ENCODE data around the gene SPEG. TPM values are rescaled to one million over a fixed set of nuclear protein-coding genes. Genes with fewer than 3 reads are reported as not detected.

SPEG gene
- total RNA-seq, 1 donor from 2014 or later = 10.8 TPM

DNA sequence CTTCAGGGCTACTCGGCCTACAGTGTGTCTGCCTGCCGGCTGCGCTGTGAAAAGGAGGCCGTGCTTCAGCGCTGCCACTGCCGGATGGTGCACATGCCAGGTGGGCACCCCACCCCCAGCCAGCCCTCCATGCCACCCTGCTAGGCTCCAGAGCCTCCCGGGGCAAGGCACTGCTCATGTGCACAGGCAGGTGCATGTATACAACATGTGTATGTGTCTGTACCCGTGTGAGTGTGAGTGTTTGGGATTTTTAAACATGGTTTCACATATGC is 97.7 kb downstream of the SPEG start:
- no peak for DNase-seq (ENCODE audit: low read depth)

DNA sequence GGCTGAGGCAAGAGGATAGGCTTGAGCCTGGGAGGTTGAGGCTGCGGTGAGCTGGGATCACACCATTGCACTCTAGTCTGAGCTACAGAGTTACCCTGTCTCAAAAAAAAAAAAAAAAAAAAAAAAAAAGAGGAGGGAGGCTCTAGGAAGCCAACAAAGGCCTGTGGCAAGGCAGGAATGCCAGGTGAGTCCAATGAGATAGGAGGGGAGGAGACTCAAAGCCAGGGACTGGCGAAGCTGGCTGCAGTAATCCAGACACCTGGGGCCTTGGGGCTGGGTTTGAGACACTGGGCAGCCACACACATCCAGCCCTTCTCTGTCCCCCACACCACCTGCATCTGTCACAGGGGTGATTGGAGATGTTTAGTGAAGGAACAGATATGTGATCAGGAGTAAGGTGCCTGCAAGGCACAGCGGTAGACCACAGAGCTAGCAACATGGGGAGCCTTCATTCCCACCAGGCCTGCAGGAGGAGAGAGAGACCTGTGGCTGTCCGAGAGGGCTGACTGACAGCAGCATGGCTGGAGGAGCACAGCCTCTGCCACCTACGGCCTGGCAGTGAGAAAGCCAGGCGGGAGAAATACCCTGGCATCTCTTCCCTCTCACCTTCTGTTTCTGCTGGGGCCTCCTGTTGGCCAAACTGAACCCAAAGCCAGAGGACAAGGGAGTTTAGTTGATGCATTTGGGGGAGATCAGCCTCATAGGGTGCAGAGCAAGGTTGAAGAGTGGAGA is 99.5 kb downstream of the SPEG start:
- DNase-seq (ENCODE audit: low read depth) = no peak

DNA sequence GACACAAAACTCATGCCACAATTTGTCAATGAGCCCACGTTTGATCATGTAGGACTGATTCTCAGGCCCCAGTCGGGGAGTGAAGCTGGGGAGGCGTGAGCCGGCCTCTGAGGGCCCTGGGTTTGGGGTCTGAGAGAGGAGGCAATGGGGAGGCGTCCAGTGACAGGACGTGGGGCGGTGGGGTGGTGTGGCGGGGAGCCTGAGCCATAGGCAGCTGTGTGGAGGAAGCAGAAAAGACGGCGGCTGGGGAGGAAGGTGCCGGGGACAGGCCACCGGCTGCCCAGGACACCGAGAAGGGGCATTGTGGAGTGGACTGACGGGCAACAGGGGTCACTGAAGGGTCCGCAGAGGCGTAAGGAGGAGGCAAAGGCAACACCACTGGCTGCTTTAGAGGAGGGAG is 101.8 kb downstream of the SPEG start:
- DNase-seq (ENCODE audit: low read depth) = no peak

DNA sequence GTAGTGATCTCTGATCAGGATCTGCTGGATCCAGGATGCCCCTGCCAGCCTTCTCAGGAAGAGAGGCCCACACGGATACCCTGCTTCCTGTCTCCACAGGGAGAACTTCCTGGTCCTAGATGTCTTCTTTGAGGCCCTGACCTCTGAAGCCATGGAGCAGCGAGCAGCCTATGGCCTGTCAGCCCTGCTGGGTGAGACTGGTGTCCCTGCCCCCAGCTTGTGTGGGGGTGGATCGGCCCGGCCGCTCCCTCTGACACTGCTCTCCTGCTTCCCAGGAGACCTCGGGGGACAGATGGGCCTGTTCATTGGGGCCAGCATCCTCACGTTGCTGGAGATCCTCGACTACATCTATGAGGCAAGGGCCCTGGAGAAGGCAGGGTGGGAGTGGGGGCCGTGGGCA is 102.3 kb downstream of the SPEG start:
- DNase-seq (ENCODE audit: low read depth) = no peak

DNA sequence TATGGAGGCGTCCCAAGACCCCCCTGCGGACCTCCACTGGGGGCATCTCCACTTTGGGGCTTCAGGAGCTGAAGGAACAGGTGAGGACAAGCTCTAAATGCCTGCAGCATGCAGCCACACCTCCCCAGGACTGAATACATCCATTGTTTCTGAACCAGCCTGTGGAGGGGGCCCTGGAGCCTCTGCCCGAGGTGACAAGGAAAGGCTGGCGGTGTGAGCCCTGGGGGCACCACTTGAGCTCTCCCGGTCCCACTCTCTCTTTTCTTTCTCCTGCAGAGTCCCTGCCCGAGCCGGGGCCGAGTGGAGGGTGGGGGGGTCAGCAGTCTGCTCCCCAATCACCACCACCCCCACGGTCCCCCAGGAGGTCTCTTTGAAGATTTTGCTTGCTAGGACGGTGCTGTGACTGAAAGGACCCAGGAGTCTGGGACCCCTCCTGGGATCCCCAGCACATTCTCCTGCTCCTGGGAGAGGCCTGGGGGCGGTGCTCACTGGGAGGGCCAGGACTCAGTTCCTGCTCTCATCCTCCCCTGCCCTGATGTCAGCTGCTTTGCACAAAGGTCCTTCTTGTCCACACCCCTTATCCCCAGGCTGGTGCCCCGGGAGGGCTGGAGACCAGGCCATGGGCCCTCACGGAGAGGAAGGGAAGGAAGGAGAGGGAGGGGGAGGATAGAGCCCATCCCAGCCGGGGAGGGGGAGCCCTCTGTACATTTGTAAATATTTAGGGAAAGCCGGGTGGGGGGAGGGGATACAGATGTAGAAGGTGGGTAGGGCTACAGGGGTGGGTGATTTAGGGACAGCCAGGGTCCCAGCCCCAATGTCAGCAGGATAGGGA is 103.2 kb downstream of the SPEG start:
- no peak for DNase-seq (ENCODE audit: low read depth)

DNA sequence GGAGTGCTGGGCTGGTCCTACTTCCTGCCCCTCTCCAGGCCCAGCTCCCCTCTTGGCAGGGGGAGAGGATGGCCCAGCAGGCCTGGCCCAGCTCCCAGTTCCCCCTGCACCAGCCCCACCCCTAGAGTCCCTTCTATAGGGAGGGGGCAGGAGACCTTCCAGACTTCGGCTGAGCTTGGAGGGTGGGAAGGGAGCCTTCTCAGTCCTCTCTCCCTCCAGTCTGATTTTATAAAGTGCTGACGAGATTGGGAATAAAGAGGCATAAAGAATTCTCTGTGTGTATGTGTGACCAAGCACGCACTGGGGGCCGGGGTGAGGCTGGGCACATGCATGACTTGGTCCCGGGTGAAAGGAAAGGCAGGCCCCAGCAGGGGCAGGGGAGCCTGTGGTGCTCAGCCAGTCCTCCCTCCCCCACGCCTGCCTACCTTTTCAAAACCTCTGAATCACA is 103.9 kb downstream of the SPEG start:
- DNase-seq (ENCODE audit: low read depth) = no peak

DNA sequence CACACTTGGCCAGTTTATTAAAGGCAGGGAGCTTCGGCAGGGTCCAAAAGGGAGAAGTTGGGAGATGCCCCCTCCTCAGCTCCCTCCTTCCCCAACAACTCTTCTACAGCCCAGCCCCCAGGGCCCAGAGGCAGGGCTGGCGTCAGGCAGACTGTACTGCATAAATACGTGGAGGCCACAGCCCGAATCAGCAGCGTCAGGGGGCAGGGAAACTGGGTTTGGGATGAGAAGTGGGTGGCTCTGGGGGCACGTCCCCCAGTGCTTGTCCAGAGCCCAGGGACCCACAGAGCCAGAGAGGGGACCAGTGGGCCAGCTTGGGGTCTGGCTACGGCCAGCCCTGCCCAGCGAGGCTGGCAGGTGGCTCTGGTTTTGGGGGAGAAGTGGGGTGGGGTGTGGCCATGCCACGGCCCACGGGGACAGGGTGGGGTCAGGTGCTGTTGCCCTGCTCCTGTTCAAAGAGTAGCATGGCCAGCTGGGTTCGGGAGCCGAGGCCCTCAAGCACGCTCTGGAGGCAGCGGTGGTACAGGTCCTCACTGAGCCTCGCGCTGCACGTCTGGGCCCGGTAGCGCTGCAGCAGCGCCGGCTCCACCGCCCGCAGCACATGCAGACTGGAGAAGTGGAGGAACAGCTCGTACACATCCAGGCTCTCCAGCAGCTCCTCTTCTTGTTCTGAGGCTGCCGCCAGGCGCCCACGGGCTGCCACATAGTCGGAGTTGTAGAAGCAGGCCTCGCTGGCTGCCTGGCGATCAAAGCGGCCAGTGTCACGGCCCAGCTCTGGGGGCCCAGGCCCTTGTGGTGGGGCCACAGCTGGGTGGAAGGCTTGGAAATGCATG is 104.5 kb downstream of the SPEG start:
- DNase-seq (ENCODE audit: low read depth) = no peak

DNA sequence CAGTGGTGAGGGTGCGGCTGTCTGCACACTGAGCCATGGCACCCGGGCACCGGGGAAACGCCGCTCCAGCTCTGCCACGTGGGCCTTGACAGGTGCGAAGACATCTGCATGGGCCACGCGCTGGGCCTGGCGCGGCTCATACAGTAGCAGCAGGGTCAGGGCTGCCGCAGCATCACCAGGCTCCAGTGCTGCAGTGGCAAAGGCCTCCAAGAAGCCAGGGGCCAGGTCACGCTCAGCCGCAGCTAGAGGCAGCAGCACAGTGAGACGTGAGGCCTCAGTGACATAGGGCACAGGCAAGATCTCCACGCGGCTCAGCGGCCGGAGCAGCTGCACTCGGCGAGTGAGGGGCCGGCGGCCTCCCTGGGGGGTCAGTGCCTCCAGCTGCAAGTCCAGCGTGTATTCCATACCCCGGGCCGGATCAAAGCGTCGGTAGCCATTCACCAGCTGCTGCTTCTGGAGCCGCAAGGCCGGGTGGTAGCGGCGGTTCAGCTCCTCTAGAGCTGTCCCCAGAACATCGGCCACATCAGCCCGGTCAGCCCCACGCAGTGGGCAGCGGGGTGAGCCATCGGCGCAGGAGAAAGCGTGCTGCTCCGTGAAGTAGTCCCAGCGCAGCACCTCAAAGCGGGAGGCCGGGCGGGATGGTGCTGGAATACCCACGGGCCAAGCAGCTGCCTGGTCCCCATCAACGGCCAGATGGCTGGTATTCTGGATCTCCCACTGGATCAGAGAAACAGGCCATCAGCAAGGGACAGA is 105.5 kb downstream of the SPEG start:
- DNase-seq (ENCODE audit: low read depth) = no peak

DNA sequence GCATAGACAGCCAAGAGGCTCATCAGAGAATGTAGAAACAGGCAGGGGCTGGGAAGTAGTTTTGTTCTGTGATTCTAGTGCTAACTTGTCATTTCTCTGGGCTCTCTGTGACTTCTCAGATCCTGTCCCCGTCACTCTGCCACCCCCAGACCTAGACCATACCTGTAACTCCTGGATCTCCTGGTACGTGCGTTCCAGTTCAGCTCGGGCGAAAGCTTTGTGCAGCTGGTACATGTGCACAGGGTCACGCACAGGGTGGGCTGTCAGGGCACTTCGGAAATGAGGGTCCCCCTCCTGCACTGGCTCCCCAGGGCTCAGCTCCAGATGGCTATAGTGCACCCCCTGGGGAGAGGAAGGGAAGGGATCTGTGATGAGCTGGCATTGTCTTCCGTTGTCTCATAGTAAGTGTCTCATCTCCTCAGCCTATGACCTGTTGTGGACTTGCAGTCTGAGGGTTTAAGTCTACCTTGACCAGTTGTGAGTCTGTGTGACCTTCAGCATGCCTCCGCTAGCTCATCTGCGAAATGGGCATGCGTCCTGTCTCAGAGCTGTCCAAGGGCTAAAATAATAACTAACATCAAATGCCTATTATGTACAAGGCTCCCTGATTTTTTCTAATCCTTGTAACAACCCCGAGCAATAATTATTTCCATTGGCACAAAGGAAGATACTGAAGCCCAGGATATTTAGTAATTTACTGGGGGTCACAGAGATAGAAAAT is 106.3 kb downstream of the SPEG start:
- DNase-seq (ENCODE audit: low read depth) = no peak

DNA sequence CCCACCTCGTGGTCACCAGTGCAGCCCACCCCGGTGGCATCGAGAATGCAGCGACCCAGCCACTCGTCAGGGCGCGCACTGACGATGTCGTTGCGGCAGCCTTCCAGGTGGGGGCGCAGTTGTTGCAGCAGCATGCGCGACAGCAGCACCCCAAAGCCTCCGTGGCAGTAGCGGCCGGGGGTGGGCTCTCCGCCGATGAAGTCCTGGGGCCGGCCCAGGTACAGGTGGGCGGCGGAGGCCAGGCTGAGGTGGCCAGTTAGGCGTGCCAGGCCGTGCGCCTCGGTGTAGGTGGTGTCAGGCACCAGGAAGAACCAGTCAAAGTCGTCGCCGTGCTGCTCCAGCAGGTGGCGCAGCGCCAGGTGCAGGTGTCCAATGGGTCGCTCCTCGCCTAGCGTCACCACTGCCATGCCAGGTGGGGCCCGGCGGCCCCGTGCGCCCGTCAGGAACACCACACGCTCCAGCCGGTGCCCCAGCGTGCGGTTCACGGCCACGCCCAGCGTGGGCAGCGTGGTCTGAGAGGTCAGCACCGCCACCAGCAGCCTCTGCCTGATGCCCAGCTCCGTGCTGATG is 107.1 kb downstream of the SPEG start:
- peak; percentile 55 for DNase-seq (ENCODE audit: low read depth)

DNA sequence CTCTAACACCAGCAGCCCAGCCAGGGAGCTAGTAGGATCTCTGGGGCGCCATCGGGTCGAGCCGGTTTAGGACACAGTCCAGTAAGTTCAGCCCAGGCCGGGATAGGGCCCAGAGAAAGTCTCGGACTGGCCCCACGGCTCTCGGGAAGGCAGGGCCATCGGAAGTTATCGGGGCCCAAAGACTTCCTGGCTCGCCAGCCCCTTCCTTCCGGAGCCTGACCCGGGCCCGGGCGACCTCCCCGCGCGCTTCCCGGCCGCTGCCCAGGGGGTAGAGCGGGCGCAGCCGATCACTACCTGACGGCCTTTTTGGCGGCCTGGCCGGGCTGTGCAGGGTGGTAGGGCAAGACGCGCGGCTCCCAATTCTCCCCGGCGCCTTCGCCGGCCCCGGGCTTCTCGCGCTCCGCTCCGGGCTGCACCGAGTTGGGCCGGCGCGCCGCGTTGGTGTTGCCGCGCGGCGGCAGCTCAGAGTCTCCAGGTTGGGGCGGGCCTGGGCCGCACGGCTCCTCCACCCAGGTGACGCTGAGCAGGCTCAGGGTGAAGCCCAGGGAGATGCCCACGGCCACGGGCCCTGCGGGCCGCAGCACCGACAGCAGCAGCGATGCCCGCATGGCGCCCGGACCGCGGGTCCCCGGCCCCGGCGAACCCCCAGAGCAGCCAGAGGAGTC is 108.4 kb downstream of the SPEG start:
- no peak for DNase-seq (ENCODE audit: low read depth)

DNA sequence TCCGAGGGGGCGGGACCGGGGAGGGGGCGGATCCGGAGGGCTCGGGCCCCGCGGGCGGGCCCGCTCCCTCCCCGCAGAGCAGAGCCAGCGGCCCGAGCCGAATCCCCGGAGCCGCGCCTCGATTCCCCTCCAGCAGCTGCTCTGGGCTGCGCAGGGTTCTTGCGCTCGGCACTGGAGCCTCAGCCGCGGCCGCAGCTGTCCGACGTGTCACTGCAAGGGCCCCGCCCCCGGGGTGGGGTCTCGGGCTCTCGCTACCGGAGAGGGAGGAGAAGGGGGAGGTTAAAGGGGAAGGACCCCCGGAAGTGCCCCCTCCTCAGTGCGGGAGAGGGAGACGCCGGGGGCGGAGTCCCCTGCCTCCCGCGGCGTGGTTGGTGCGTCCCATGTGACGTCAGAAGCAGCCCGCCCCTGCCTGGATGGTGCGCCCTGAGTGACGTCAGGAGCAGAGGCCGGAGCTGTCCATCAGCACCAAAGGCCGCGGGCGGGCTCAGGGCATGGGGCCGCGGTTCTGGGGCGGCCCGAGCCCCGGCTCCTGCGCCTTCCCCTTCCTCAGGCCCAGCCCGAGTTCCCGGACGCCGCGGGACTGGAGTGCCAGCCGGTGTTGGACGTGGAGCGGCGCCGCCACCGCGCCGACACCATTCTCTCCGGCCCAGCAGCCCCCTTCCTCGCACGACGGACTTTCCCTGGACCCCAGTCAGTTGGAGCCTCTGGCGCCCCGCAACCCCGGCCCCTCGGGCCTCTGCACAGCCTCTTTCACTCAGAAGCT is 109.1 kb downstream of the SPEG start, which contains the start of the genes CHPF and TMEM198:
Gene CHPF, minus strand, starts transcription at position 214 of the 763 bp plus-strand sequence. CDS start 271 bp downstream, outside the sequence.
Gene TMEM198, plus strand, starts transcription at position 433 of the 763 bp plus-strand sequence. CDS start 700 bp downstream, outside the sequence.
- DNase-seq (ENCODE audit: low read depth) = peak; percentile 92

DNA sequence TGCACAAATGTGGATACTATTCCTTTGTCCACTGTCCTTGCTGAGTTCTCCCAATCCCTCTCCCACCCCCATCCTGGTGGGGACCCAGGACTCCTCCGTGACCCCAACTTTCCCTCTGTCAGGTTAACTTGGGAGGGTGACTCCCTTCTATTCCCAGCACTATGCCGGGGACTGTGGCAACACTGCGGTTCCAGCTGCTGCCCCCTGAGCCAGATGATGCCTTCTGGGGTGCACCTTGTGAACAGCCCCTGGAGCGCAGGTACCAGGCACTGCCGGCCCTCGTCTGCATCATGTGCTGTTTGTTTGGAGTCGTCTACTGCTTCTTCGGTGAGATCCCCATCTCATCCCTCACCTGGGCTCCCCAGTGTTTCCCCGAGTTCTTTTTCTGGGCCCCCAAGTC is 109.9 kb downstream of the SPEG start:
- DNase-seq (ENCODE audit: low read depth) = no peak

DNA sequence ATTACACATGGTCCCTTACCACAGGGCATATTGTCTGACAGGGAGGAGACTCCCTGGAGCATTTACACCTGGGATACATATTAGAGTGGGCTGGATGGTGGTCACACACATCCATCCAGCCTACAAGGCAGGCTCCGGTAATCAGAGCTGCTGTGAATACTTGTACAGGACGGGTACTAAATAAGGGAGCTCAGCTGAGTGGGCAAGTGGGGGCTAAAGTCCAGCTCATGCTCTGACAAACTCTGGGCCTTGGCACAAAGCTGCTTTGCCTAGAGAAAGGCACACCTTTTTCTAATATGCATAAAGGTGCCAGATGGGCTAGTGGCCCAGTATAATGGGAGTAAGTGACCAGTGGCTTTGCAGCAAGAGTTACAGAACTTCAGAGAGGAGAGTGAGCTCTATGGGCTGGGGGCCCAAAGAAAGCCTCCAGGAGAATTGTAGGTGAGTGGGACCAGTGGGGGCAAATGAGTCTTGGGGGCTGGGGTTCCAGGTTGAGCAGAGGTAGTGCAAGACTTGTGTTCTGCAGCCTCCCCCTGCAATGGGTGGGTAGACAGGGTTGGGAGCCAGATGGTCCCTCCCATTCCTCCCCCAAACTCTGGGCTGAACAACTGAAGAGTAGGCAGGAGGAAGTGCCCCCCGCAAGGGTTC is 110.8 kb downstream of the SPEG start:
- no peak for DNase-seq (ENCODE audit: low read depth)

DNA sequence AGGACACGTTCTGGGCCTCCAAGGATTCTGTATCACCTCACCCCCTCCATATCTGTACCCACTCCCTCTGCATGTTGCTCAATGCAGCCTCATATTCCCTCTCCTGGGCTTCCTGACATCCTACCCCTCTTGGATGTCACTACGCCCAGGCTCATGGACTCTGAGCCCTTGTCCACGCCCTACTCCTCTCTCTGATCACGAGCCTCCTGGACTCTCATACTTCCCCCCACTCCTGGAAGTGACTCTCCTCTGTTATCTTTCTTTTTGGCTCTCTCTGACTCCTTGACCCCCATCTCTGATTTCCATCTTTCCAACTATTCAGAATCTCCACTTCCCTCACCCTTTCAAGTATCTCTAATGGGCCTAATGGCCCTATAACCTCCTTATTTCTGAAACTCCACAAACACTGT is 111.3 kb downstream of the SPEG start:
- DNase-seq (ENCODE audit: low read depth) = no peak

DNA sequence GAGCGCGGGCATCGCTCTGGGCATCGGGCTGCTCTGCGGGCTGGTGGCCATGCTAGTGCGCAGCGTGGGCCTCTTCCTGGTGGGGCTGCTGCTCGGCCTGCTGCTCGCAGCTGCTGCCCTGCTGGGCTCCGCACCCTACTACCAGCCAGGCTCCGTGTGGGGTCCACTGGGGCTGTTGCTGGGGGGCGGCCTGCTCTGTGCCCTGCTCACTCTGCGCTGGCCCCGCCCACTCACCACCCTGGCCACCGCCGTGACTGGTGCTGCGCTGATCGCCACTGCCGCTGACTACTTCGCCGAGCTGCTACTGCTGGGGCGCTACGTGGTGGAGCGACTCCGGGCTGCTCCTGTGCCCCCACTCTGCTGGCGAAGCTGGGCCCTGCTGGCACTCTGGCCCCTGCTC is 113.0 kb downstream of the SPEG start:
- no peak for DNase-seq (ENCODE audit: low read depth)

Measured in renal cortical epithelial cell (primary cell).